ENCODE data around the gene POLA2. TPM values are rescaled to one million over a fixed set of nuclear protein-coding genes. Genes with fewer than 3 reads are reported as not detected.

Gene POLA2
- total and polyA plus RNA-seq, 2 donors (not counting 3 experiments of a cell fraction or from before 2014, with no cell fraction given) = 24.0 to 30.0 TPM

DNA sequence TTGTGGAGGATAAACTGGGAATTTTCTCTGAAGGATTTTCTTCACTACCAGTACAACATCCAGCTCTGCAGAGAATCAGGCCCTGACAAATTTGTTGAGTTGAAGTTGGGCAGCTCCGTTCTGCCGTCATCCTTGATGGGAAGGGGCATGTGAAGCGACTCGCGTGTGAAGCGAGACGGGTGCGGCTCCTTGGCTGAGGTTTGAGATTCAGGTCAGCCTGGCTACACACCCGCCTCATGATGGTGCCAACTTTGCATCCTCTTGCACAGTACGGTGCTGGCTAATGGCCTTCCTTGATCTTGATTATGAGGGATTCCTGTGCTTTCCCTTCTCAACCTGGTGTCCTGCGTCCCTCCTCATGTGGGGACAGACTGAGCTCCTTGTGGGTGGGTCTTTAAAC is 33.2 kb downstream of the POLA2 start:
- TF ChIP-seq POLR2AphosphoS5 (IDR thresholded peaks at IDR 0.05; ENCODE audit: insufficient read depth, low read depth, low read length) = no peak
- no peak for TF ChIP-seq EZH2 (IDR thresholded peaks at IDR 0.05; ENCODE audit: borderline replicate concordance, low read depth, low read length, severe bottlenecking)
- no peak for TF ChIP-seq POLR2A (IDR thresholded peaks at IDR 0.05; ENCODE audit: low read depth, low read length)
- TF ChIP-seq FOS (IDR thresholded peaks at IDR 0.05; ENCODE audit: borderline replicate concordance, insufficient read depth, low read length) = no peak
- intact Hi-C loops (cut with micrococcal nuclease) = no loop called here
- peaks cover 23% of the 10 kb centered on the region for H3K4me1 ChIP-seq (ENCODE audit: control insufficient read depth, extremely low read depth, insufficient read depth, low read length)
- BruUV-seq (replicated peaks) = no TSS peak
- ChIA-PET POLR2A (no interaction called here), CTCF (interaction anchor here (9.8 kb wide), 1 partner anchor 20 kb away, joined by 103 read pairs; the partner anchor contains the start of gene CDC42EP2)
- no peaks in the 10 kb centered on the region for H3K9me3 ChIP-seq (replicated peaks; ENCODE audit: control insufficient read depth, insufficient read depth, low read length)
- dilution Hi-C loops (cut with MboI; ENCODE audit: extremely low pct_ligation_motif_present, low sequenced_read_pairs) = no loop called here
- no peak overlapping the region for H3K9ac ChIP-seq (replicated peaks; ENCODE audit: extremely low read depth, insufficient read depth, low read length)
- DNase-seq (ENCODE audit: low read depth, low spot score) (no peak), FAIRE-seq (no peak)
- H2AFZ ChIP-seq (ENCODE audit: low read depth, low read length) = no peak overlapping the region
- H3K4me3 ChIP-seq (replicated peaks in 1 of 3; ENCODE audit: insufficient read depth in 1 of 3, low read depth in 1 of 3, low read length in 3 of 3) = no peak overlapping the region
- H3K79me2 ChIP-seq (ENCODE audit: control insufficient read depth, insufficient read depth, low read length) = no peaks in the 10 kb centered on the region
- H3K9me1 ChIP-seq (replicated peaks; ENCODE audit: control insufficient read depth, extremely low read depth, insufficient read depth, low read length) = no peaks in the 10 kb centered on the region
- H3K27ac ChIP-seq (ENCODE audit: insufficient read depth, low read depth, low read length) = no peak overlapping the region
- H3K36me3 ChIP-seq (ENCODE audit: control insufficient read depth in 2 of 2, extremely low read depth in 1 of 2, insufficient read depth in 2 of 2, low read length in 2 of 2) = peaks cover 0 to 5% of the 10 kb centered on the region in 2 experiments
- H3K4me2 ChIP-seq (ENCODE audit: insufficient read depth, low read length) = no peak overlapping the region
- H4K20me1 ChIP-seq (replicated peaks; ENCODE audit: control insufficient read depth, extremely low read depth, insufficient read depth, low read length) = no peaks in the 10 kb centered on the region
- no peaks in the 10 kb centered on the region for H3K27me3 ChIP-seq (ENCODE audit: control insufficient read depth in 2 of 2, insufficient read depth in 2 of 2, low read length in 2 of 2)

GRCh38 chr11:65295571-65296341 is 34.0 kb downstream of the POLA2 start:
- TF ChIP-seq GATA2 (IDR thresholded peaks at IDR 0.05; ENCODE audit: insufficient read depth, insufficient read length, low read depth, low read length) (no peak), CTCF (IDR thresholded peaks at IDR 0.05; ENCODE audit: extremely low read depth in 1 of 2, insufficient read depth in 1 of 2, low read depth in 1 of 2, low read length in 2 of 2) (no peak), MYC (IDR thresholded peaks at IDR 0.05; ENCODE audit: low read depth, low read length) (no peak), JUN (IDR thresholded peaks at IDR 0.05; ENCODE audit: borderline replicate concordance, insufficient read depth, insufficient read length, low read depth) (no peak), POLR2A (IDR thresholded peaks at IDR 0.05; ENCODE audit: low read depth, low read length) (no peak), POLR2AphosphoS5 (IDR thresholded peaks at IDR 0.05; ENCODE audit: insufficient read depth, low read depth, low read length) (no peak), EZH2 (IDR thresholded peaks at IDR 0.05; ENCODE audit: borderline replicate concordance, low read depth, low read length, severe bottlenecking) (no peak), FOS (IDR thresholded peaks at IDR 0.05; ENCODE audit: borderline replicate concordance, insufficient read depth, low read length) (no peak)
- TF ChIP-seq, protein P1, sequence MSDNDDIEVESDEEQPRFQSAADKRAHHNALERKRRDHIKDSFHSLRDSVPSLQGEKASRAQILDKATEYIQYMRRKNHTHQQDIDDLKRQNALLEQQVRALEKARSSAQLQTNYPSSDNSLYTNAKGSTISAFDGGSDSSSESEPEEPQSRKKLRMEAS (IDR thresholded peaks at IDR 0.05; ENCODE audit: insufficient read depth, insufficient read length) = no peak
- dilution Hi-C loops (cut with MboI; ENCODE audit: extremely low pct_ligation_motif_present, low sequenced_read_pairs) (no loop called here), intact Hi-C loops (cut with micrococcal nuclease) (no loop called here)
- H3K9me3 ChIP-seq (replicated peaks; ENCODE audit: control insufficient read depth, insufficient read depth, low read length) = no peaks in the 10 kb centered on the region
- H3K4me3 ChIP-seq (replicated peaks in 1 of 3; ENCODE audit: insufficient read depth in 1 of 3, low read depth in 1 of 3, low read length in 3 of 3) = no peak overlapping the region
- no peaks in the 10 kb centered on the region for H4K20me1 ChIP-seq (replicated peaks; ENCODE audit: control insufficient read depth, extremely low read depth, insufficient read depth, low read length)
- no peak overlapping the region for H2AFZ ChIP-seq (ENCODE audit: low read depth, low read length)
- no peaks in the 10 kb centered on the region for H3K27me3 ChIP-seq (ENCODE audit: control insufficient read depth in 2 of 2, insufficient read depth in 2 of 2, low read length in 2 of 2)
- no peak overlapping the region for H3K27ac ChIP-seq (ENCODE audit: insufficient read depth, low read depth, low read length)
- no peak overlapping the region for H3K4me2 ChIP-seq (ENCODE audit: insufficient read depth, low read length)
- DNase-seq (ENCODE audit: low read depth, low spot score) = no peak
- no TSS peak for BruUV-seq (replicated peaks)
- FAIRE-seq = no peak
- POLR2A ChIA-PET = no interaction called here
- H3K36me3 ChIP-seq (ENCODE audit: control insufficient read depth in 2 of 2, extremely low read depth in 1 of 2, insufficient read depth in 2 of 2, low read length in 2 of 2) = peaks cover 0 to 5% of the 10 kb centered on the region in 2 experiments
- no peaks in the 10 kb centered on the region for H3K9me1 ChIP-seq (replicated peaks; ENCODE audit: control insufficient read depth, extremely low read depth, insufficient read depth, low read length)
- H3K9ac ChIP-seq (replicated peaks; ENCODE audit: extremely low read depth, insufficient read depth, low read length) = no peak overlapping the region
- no peaks in the 10 kb centered on the region for H3K79me2 ChIP-seq (ENCODE audit: control insufficient read depth, insufficient read depth, low read length)
- H3K4me1 ChIP-seq (ENCODE audit: control insufficient read depth, extremely low read depth, insufficient read depth, low read length) = peaks cover 18% of the 10 kb centered on the region
- CTCF ChIA-PET = interaction anchor here (1.3 to 9.8 kb wide), 2 partner anchors 19 to 21 kb away, joined by 4 to 103 read pairs; partner anchors contain the start of gene CDC42EP2

Measured in endothelial cell of umbilical vein (primary cell).